Measurements from ENCODE around the gene PARD6A. TPM values are rescaled to one million over a fixed set of nuclear protein-coding genes. Genes with fewer than 3 reads are reported as not detected.

The PARD6A gene
- total RNA-seq, 2 donors from 2014 or later = 2.6 to 3.7 TPM

DNA sequence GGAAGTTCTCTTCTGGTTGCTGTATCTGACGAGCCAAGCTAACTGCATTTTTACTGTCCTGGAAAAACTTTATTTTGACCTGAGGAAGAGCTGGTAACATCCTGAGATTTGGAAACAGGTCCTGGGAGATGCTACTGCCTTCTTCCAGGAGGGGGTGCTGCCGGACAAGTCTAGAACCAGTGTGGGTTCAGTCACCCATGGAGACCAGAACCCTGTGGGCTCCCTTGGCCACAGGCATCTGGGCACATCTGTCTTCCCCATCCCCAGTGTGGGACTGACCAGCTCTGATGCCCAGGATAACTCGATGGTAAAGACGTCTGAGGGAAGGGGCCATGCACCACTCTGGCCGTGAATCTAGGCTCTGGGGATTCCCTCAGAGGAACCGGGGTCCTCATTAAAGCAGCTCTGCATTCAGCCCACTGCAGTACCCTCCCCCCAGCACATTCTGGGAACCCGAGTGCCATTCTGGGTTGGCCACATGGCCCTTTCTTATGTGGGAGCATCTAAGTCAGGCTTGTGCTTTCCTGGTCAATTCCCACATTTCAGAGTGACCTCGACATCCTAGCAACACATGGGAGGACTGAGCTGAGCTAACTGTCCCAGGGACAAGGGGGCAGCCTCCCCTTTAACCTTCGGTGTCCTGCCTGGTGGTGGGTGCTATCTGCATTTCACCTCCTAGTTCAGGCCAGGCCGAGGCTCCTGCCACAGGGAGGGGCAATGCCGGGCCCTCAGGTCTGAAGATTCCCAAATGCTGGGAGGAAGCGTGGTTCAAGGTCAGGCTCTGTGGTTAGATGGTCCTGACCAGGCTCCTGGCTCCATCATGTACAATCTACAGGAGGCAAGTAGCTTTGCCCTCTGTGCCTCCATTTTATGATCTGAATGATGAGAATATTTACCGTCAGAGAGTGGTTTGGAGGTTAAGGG, 12.2 kb downstream of the PARD6A start:
- no peaks in the 10 kb centered on the region for H3K27me3 ChIP-seq (ENCODE audit: control insufficient read depth, insufficient read depth, low read length, poor library complexity, severe bottlenecking)
- Mint-ChIP-seq H3K27ac (no peak overlapping the region), H3K27me3 (ENCODE audit: insufficient read depth) (no peaks in the 10 kb centered on the region), H3K4me3 (no peak overlapping the region), H3K9me3 (no peaks in the 10 kb centered on the region), H3K36me3 (ENCODE audit: low read depth) (peaks cover 7% of the 10 kb centered on the region), H3K4me1 (no peaks in the 10 kb centered on the region)
- H3K4me3 ChIP-seq (ENCODE audit: low read length) = no peak overlapping the region
- H3K27ac ChIP-seq (ENCODE audit: low read depth, low read length) = no peak overlapping the region
- DNase-seq = peak; percentile 94
- H3K9ac ChIP-seq (ENCODE audit: extremely low read depth, low read length, poor library complexity, severe bottlenecking) = no peak overlapping the region
- no peaks in the 10 kb centered on the region for H3K4me1 ChIP-seq (ENCODE audit: control insufficient read depth, insufficient read depth, low read length)
- TF ChIP-seq CTCF (conservative IDR thresholded peaks at IDR 0.05) = peak; percentile 89
- no peaks in the 10 kb centered on the region for H3K36me3 ChIP-seq (ENCODE audit: control insufficient read depth, insufficient read depth, low read length)
- WGBS, 2 experiments (ENCODE audit: insufficient coverage in 1 of 2, insufficient read length in 1 of 2) = 76 to 80% methylated on average over 10 to 13 of the region's 13 CpGs
- no peaks in the 10 kb centered on the region for H3K9me3 ChIP-seq (ENCODE audit: control insufficient read depth, low read length)

DNA sequence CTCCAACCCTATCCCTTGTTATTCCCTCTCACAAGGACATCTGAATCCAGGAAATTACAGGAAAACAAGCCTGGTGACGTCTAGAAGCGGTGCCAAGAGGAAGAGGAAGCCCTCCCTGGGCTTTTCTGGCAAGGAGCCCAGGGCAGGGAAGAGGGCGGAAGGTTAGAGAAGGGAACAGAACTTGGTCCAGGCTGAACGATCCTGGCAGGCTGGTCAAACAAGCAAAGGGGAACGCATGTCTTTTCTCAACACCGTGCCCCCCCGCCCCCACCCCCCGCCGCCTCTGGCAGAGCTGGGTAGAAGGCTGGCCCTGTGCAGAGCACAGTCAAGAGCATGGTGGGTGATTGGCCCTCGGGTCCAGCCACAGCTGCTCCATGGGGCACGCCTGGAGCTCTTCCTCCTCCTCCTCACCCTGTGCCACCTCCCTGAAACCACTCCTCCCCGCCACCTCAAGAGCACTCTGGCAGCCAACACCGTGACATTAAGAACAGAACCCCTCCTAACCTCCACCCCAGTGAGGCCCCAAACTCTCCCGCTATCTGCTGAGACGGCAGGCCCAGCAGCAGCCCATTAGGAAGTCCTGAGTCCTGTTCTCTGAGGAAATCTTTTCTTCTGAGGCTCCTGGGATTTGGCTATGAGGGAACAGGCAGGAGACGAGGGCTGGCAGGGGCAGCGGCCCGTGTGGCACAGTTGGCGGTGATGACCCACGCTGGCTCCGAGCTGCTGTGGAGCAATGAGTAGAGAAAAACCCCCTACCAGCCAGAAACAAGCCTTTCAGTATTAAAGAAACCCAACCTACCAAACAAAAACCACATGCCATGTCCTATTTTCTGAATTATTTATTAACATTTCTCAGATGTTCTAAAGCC, 13.2 kb downstream of the PARD6A start:
- no peak overlapping the region for H3K4me3 Mint-ChIP-seq
- WGBS, 2 experiments (ENCODE audit: insufficient coverage in 1 of 2, insufficient read length in 1 of 2) = 86 to 91% methylated on average over 15 to 21 of the region's 21 CpGs
- DNase-seq = peak; percentile 45
- H3K27ac Mint-ChIP-seq = no peak overlapping the region
- Histone ChIP-seq H3K27ac (ENCODE audit: low read depth, low read length) (no peak overlapping the region), H3K36me3 (ENCODE audit: control insufficient read depth, insufficient read depth, low read length) (no peaks in the 10 kb centered on the region), H3K27me3 (ENCODE audit: control insufficient read depth, insufficient read depth, low read length, poor library complexity, severe bottlenecking) (no peaks in the 10 kb centered on the region), H3K9me3 (ENCODE audit: control insufficient read depth, low read length) (no peaks in the 10 kb centered on the region), H3K9ac (ENCODE audit: extremely low read depth, low read length, poor library complexity, severe bottlenecking) (no peak overlapping the region), H3K4me1 (ENCODE audit: control insufficient read depth, insufficient read depth, low read length) (no peaks in the 10 kb centered on the region), H3K4me3 (ENCODE audit: low read length) (no peak overlapping the region)
- no peaks in the 10 kb centered on the region for H3K27me3 Mint-ChIP-seq (ENCODE audit: insufficient read depth)
- H3K4me1 Mint-ChIP-seq = no peaks in the 10 kb centered on the region
- H3K36me3 Mint-ChIP-seq (ENCODE audit: low read depth) = peaks cover 7% of the 10 kb centered on the region
- no peaks in the 10 kb centered on the region for H3K9me3 Mint-ChIP-seq
- no peak for TF ChIP-seq CTCF (conservative IDR thresholded peaks at IDR 0.05)

DNA sequence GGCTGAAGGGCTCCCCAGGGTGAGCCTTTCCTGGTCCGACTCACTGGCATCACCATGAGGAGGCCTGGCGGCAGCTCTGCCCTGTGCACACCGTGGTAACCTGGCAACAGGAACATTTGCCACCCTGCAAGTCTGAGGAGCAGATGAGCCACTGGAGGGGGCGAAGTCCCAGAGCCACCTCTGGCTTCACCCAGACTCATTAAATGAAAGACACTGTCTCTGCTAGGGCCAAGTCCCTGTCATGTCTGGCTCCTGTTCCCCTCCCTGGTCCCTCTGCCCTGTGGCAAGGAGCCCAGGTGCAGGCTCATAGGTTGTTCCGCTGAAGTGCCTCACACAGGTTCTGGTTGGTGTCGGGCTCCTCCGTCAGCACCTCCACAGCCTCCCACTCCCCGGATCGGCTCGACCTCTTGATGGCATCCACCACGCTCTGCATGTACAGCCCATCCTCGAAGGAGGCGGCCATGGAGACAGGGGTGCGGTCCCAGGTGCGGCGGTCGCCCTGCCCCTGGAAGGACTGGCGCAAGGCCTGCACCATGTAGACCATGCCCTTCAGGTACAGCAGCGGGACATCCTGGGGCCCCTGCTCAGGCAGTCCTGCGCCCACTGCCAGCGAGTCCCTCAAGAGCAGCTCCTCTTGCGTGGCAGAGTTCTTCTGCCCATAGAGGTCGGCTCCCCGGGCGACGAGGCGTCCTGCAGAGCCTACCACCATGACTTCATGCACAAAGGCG, 14.3 kb downstream of the PARD6A start:
- no peak overlapping the region for H3K4me3 ChIP-seq (ENCODE audit: low read length)
- H3K27ac Mint-ChIP-seq = no peak overlapping the region
- 95 to 97% methylated on average over 23 to 28 of the region's 28 CpGs for WGBS, 2 experiments (ENCODE audit: insufficient coverage in 1 of 2, insufficient read length in 1 of 2)
- H3K36me3 ChIP-seq (ENCODE audit: control insufficient read depth, insufficient read depth, low read length) = no peaks in the 10 kb centered on the region
- no peaks in the 10 kb centered on the region for H3K27me3 Mint-ChIP-seq (ENCODE audit: insufficient read depth)
- no peaks in the 10 kb centered on the region for H3K27me3 ChIP-seq (ENCODE audit: control insufficient read depth, insufficient read depth, low read length, poor library complexity, severe bottlenecking)
- H3K9me3 Mint-ChIP-seq = no peaks in the 10 kb centered on the region
- H3K4me1 Mint-ChIP-seq = no peaks in the 10 kb centered on the region
- no peak overlapping the region for H3K4me3 Mint-ChIP-seq
- no peaks in the 10 kb centered on the region for H3K9me3 ChIP-seq (ENCODE audit: control insufficient read depth, low read length)
- H3K27ac ChIP-seq (ENCODE audit: low read depth, low read length) = no peak overlapping the region
- no peak overlapping the region for H3K9ac ChIP-seq (ENCODE audit: extremely low read depth, low read length, poor library complexity, severe bottlenecking)
- TF ChIP-seq CTCF (conservative IDR thresholded peaks at IDR 0.05) = no peak
- peaks cover 7% of the 10 kb centered on the region for H3K36me3 Mint-ChIP-seq (ENCODE audit: low read depth)
- DNase-seq = peak; percentile 44
- H3K4me1 ChIP-seq (ENCODE audit: control insufficient read depth, insufficient read depth, low read length) = no peaks in the 10 kb centered on the region

All from endodermal cell (in vitro differentiated cells).